Measurements from ENCODE around the gene GBF1.

Gene GBF1

GRCh38 chr10:102367441-102367840 is 122.1 kb downstream of the GBF1 start:
- no peak for DNase-seq

GRCh38 chr10:102368077-102368476 is 122.7 kb downstream of the GBF1 start:
- DNase-seq: no peak

- DNase-seq: no peak
Observed at GRCh38 chr10:102371295-102371694, 126.0 kb downstream of the GBF1 start.

GRCh38 chr10:102375250-102375649 is 129.9 kb downstream of the GBF1 start:
- DNase-seq: no peak

- DNase-seq: no peak
Observed at GRCh38 chr10:102375867-102376266, 130.5 kb downstream of the GBF1 start.

- no peak for DNase-seq
Observed at GRCh38 chr10:102376901-102377300, 131.6 kb downstream of the GBF1 start.

- no peak for DNase-seq
Observed at GRCh38 chr10:102379383-102379782, 134.1 kb downstream of the GBF1 start.

- DNase-seq: no peak
Observed at GRCh38 chr10:102381983-102382382, 136.7 kb downstream of the GBF1 start.

- no peak for DNase-seq
Observed at GRCh38 chr10:102382871-102383270, 137.5 kb downstream of the GBF1 start.

- DNase-seq: no peak
Observed at GRCh38 chr10:102384053-102384452, 138.7 kb downstream of the GBF1 start.

GRCh38 chr10:102384606-102385429 is 139.5 kb downstream of the GBF1 start:
- DNase-seq: no peak

GRCh38 chr10:102389894-102390293 is 144.6 kb downstream of the GBF1 start:
- no peak for DNase-seq

GRCh38 chr10:102392306-102392705 is 147.0 kb downstream of the GBF1 start:
- no peak for DNase-seq

GRCh38 chr10:102393411-102394078 is 148.2 kb downstream of the GBF1 start:
- no peak for DNase-seq

- DNase-seq: peak; percentile 61
Observed at GRCh38 chr10:102394079-102394800, 148.9 kb downstream of the GBF1 start.

- no peak for DNase-seq
Observed at GRCh38 chr10:102394801-102395399, 149.6 kb downstream of the GBF1 start.

GRCh38 chr10:102395400-102396316 is 150.3 kb downstream of the GBF1 start, which contains the start of gene NFKB2:
TSS of gene NFKB2 (plus strand) at chr10:102395705. CDS start at chr10:102395960, 255 bp downstream.
- no peak for DNase-seq

- DNase-seq: no peak
Observed at GRCh38 chr10:102396317-102396650, 151.0 kb downstream of the GBF1 start.

- DNase-seq: no peak
Observed at GRCh38 chr10:102396730-102397151, 151.4 kb downstream of the GBF1 start.

GRCh38 chr10:102397222-102398171 is 152.2 kb downstream of the GBF1 start:
- no peak for DNase-seq

Measured in SHP77 treated with DMSO at 0.1 percent for 48 hours (cell line).